ENCODE measurements around the gene LRRN4CL.
"Not testable (repeated sequence)": the region's sequence is repeated elsewhere in the genome, so short reads cannot be mapped to it uniquely, and the experiment has no call there.

LRRN4CL gene

GRCh38 chr11:62671608-62672389 lies 17.5 kb downstream of the LRRN4CL start, which contains the start of the genes LBHD1 and UQCC3:
Gene LBHD1, minus strand, starts transcription at chr11:62672267. Its CDS starts 2,236 bp downstream, at chr11:62670031.
Gene UQCC3, plus strand, starts transcription at chr11:62671673. Its CDS starts 73 bp downstream, at chr11:62671746.
- H3K9me3 Mint-ChIP-seq (ENCODE audit: low read depth) = no peaks in the 10 kb centered on the region
- peak within 1 kb of the TSS; percentile 100 for H3K4me3 Mint-ChIP-seq
- H3K36me3 Mint-ChIP-seq = peaks cover 5% of the 10 kb centered on the region
- no peaks in the 10 kb centered on the region for H3K27me3 Mint-ChIP-seq
- H3K27ac Mint-ChIP-seq = peak within 1 kb of the TSS; percentile 98
- H3K4me1 Mint-ChIP-seq (ENCODE audit: low read depth) = peaks cover 55% of the 10 kb centered on the region

GRCh38 chr11:62671236-62671607 lies 18.1 kb downstream of the LRRN4CL start:
- Mint-ChIP-seq H3K36me3 (peaks cover 5% of the 10 kb centered on the region), H3K9me3 (ENCODE audit: low read depth) (no peaks in the 10 kb centered on the region), H3K4me3 (peak overlapping the region; percentile 100), H3K27me3 (no peaks in the 10 kb centered on the region), H3K27ac (peak overlapping the region; percentile 98), H3K4me1 (ENCODE audit: low read depth) (peaks cover 55% of the 10 kb centered on the region)

- Mint-ChIP-seq H3K4me1 (ENCODE audit: low read depth) (peaks cover 49% of the 10 kb centered on the region), H3K36me3 (peaks cover 5% of the 10 kb centered on the region), H3K27ac (peak overlapping the region; percentile 86), H3K27me3 (no peaks in the 10 kb centered on the region), H3K9me3 (ENCODE audit: low read depth) (no peaks in the 10 kb centered on the region), H3K4me3 (peak overlapping the region; percentile 100)
Observed at GRCh38 chr11:62669420-62670161, 19.7 kb downstream of the LRRN4CL start.

GRCh38 chr11:62667460-62667859 lies 21.9 kb downstream of the LRRN4CL start:
- Mint-ChIP-seq H3K27me3 (no peaks in the 10 kb centered on the region), H3K9me3 (ENCODE audit: low read depth) (no peaks in the 10 kb centered on the region), H3K4me1 (ENCODE audit: low read depth) (peaks cover 49% of the 10 kb centered on the region), H3K4me3 (peak overlapping the region; percentile 96), H3K27ac (peak overlapping the region; percentile 66), H3K36me3 (peaks cover 7% of the 10 kb centered on the region)

GRCh38 chr11:62666259-62666926 lies 22.9 kb downstream of the LRRN4CL start:
- Mint-ChIP-seq H3K27me3 (no peaks in the 10 kb centered on the region), H3K9me3 (ENCODE audit: low read depth) (no peaks in the 10 kb centered on the region), H3K27ac (peak overlapping the region; percentile 97), H3K36me3 (peaks cover 7% of the 10 kb centered on the region), H3K4me1 (ENCODE audit: low read depth) (peaks cover 44% of the 10 kb centered on the region), H3K4me3 (peak overlapping the region; percentile 96)

- Mint-ChIP-seq H3K9me3 (ENCODE audit: low read depth) (no peaks in the 10 kb centered on the region), H3K4me3 (peak overlapping the region; percentile 96), H3K4me1 (ENCODE audit: low read depth) (peaks cover 39% of the 10 kb centered on the region), H3K27ac (peak overlapping the region; percentile 97), H3K27me3 (no peaks in the 10 kb centered on the region), H3K36me3 (peaks cover 7% of the 10 kb centered on the region)
Observed at GRCh38 chr11:62665599-62666258, 23.6 kb downstream of the LRRN4CL start.

GRCh38 chr11:62665075-62665598 lies 24.2 kb downstream of the LRRN4CL start, which contains the start of the genes C11orf98 and CSKMT:
Gene C11orf98, minus strand, starts transcription at chr11:62665210. Its CDS starts 41 bp downstream, at chr11:62665169.
Gene CSKMT, plus strand, starts transcription at chr11:62665312. Its CDS starts 568 bp downstream, at chr11:62665880.
- Mint-ChIP-seq H3K27ac (peak within 1 kb of the TSS; percentile 97), H3K9me3 (ENCODE audit: low read depth) (no peaks in the 10 kb centered on the region), H3K36me3 (peaks cover 7% of the 10 kb centered on the region), H3K4me3 (peak within 1 kb of the TSS; percentile 96), H3K4me1 (ENCODE audit: low read depth) (peaks cover 36% of the 10 kb centered on the region), H3K27me3 (no peaks in the 10 kb centered on the region)

- no peaks in the 10 kb centered on the region for H3K27me3 Mint-ChIP-seq
- H3K27ac Mint-ChIP-seq = peak overlapping the region; percentile 97
- peaks cover 7% of the 10 kb centered on the region for H3K36me3 Mint-ChIP-seq
- H3K9me3 Mint-ChIP-seq (ENCODE audit: low read depth) = no peaks in the 10 kb centered on the region
- H3K4me1 Mint-ChIP-seq (ENCODE audit: low read depth) = peaks cover 31% of the 10 kb centered on the region
- peak overlapping the region; percentile 96 for H3K4me3 Mint-ChIP-seq
Observed at GRCh38 chr11:62664405-62665074, 24.8 kb downstream of the LRRN4CL start.

- H3K27me3 Mint-ChIP-seq = no peaks in the 10 kb centered on the region
Observed at GRCh38 chr11:62656796-62657429, 32.4 kb downstream of the LRRN4CL start.

GRCh38 chr11:62654297-62654696 lies 35.0 kb downstream of the LRRN4CL start:
- H3K4me1 Mint-ChIP-seq (ENCODE audit: low read depth) = peaks cover 19% of the 10 kb centered on the region
- H3K27ac Mint-ChIP-seq = peak overlapping the region; percentile 77
- peak overlapping the region; percentile 53 for H3K4me3 Mint-ChIP-seq
- no peaks in the 10 kb centered on the region for H3K27me3 Mint-ChIP-seq
- H3K36me3 Mint-ChIP-seq = no peaks in the 10 kb centered on the region
- no peaks in the 10 kb centered on the region for H3K9me3 Mint-ChIP-seq (ENCODE audit: low read depth)

More at GRCh38 chr11:62656796-62657429, 32.4 kb downstream of the LRRN4CL start:
- Mint-ChIP-seq H3K27ac (no peak overlapping the region), H3K4me1 (ENCODE audit: low read depth) (peaks cover 10% of the 10 kb centered on the region), H3K36me3 (no peaks in the 10 kb centered on the region), H3K4me3 (no peak overlapping the region), H3K9me3 (ENCODE audit: low read depth) (no peaks in the 10 kb centered on the region)

- Mint-ChIP-seq H3K4me3 (peak overlapping the region; percentile 99), H3K36me3 (no peaks in the 10 kb centered on the region), H3K9me3 (ENCODE audit: low read depth) (no peaks in the 10 kb centered on the region), H3K27me3 (no peaks in the 10 kb centered on the region), H3K27ac (peak overlapping the region; percentile 91), H3K4me1 (ENCODE audit: low read depth) (peaks cover 21% of the 10 kb centered on the region)
Observed at GRCh38 chr11:62652161-62653006, 36.9 kb downstream of the LRRN4CL start.

GRCh38 chr11:62650283-62650682 lies 39.0 kb downstream of the LRRN4CL start:
- not testable (repeated sequence) for H3K36me3 Mint-ChIP-seq; H3K9me3 Mint-ChIP-seq (ENCODE audit: low read depth); H3K27ac Mint-ChIP-seq; H3K27me3 Mint-ChIP-seq; H3K4me3 Mint-ChIP-seq
- peaks cover 29% of the 10 kb centered on the region for H3K4me1 Mint-ChIP-seq (ENCODE audit: low read depth)

- no peaks in the 10 kb centered on the region for H3K9me3 Mint-ChIP-seq (ENCODE audit: low read depth)
- no peaks in the 10 kb centered on the region for H3K27me3 Mint-ChIP-seq
- H3K4me3 Mint-ChIP-seq = no peak overlapping the region
- no peak overlapping the region for H3K27ac Mint-ChIP-seq
- H3K4me1 Mint-ChIP-seq (ENCODE audit: low read depth) = peaks cover 34% of the 10 kb centered on the region
- H3K36me3 Mint-ChIP-seq = no peaks in the 10 kb centered on the region
Observed at GRCh38 chr11:62649486-62649885, 39.8 kb downstream of the LRRN4CL start.

Measured in activated naive CD8-positive, alpha-beta T cell (primary cell).